ENCODE data around the gene SHISA3. TPM values are rescaled to one million over a fixed set of nuclear protein-coding genes. Genes with fewer than 3 reads are reported as not detected.

The SHISA3 gene
- total and polyA plus RNA-seq, 2 donors (not counting 1 experiment from before 2014, with no cell fraction given) = 0.23 to 0.33 TPM

GRCh38 chr4:42390622-42391354, 6.5 kb upstream of the SHISA3 start:
- H3K9ac ChIP-seq (ENCODE audit: insufficient read depth, low read length) = no peak overlapping the region
- no peaks in the 10 kb centered on the region for H3K9me3 ChIP-seq (ENCODE audit: control insufficient read depth, insufficient read depth, low read depth, low read length)
- no peak overlapping the region for H3K4me2 ChIP-seq (ENCODE audit: extremely low read depth, insufficient read depth, low read length)
- H3K4me3 ChIP-seq (replicated peaks in 1 of 4; ENCODE audit: control extremely low read depth in 1 of 4, insufficient read depth in 1 of 4, low read depth in 3 of 4, low read length in 4 of 4) = no peak overlapping the region
- no peak for DNase-seq (ENCODE audit: low read depth in 2 of 2)
- no peak overlapping the region for H3K27ac ChIP-seq (ENCODE audit: insufficient read depth, low read length)
- TF ChIP-seq CTCF (conservative IDR thresholded peaks at IDR 0.05 in 1 of 2, IDR thresholded peaks at IDR 0.05 in 1 of 2; ENCODE audit: low read depth in 1 of 2, low read length in 2 of 2) = no peak
- no peak for TF ChIP-seq EZH2 (IDR thresholded peaks at IDR 0.05; ENCODE audit: low read length, missing control alignments)
- H4K20me1 ChIP-seq (ENCODE audit: control insufficient read depth, extremely low read depth, insufficient read depth, low read length) = no peaks in the 10 kb centered on the region
- no peak overlapping the region for H2AFZ ChIP-seq (ENCODE audit: low read length)
- no peaks in the 10 kb centered on the region for H3K79me2 ChIP-seq (ENCODE audit: control insufficient read depth, insufficient read depth, low read length)
- no peaks in the 10 kb centered on the region for H3K36me3 ChIP-seq (ENCODE audit: control insufficient read depth, insufficient read depth, low read length)
- no peaks in the 10 kb centered on the region for H3K4me1 ChIP-seq (ENCODE audit: control insufficient read depth, extremely low read depth, insufficient read depth, low read length)
- H3K27me3 ChIP-seq (ENCODE audit: control insufficient read depth, insufficient read depth, low read length) = no peaks in the 10 kb centered on the region

- peaks cover 3% of the 10 kb centered on the region for H3K27me3 ChIP-seq (ENCODE audit: control insufficient read depth, insufficient read depth, low read length)
- H4K20me1 ChIP-seq (ENCODE audit: control insufficient read depth, extremely low read depth, insufficient read depth, low read length) = no peaks in the 10 kb centered on the region
- H3K36me3 ChIP-seq (ENCODE audit: control insufficient read depth, insufficient read depth, low read length) = no peaks in the 10 kb centered on the region
- no peaks in the 10 kb centered on the region for H3K79me2 ChIP-seq (ENCODE audit: control insufficient read depth, insufficient read depth, low read length)
- no peak overlapping the region for H3K4me3 ChIP-seq (replicated peaks in 1 of 4; ENCODE audit: control extremely low read depth in 1 of 4, insufficient read depth in 1 of 4, low read depth in 3 of 4, low read length in 4 of 4)
- H3K4me1 ChIP-seq (ENCODE audit: control insufficient read depth, extremely low read depth, insufficient read depth, low read length) = no peaks in the 10 kb centered on the region
- TF ChIP-seq CTCF (conservative IDR thresholded peaks at IDR 0.05 in 1 of 2, IDR thresholded peaks at IDR 0.05 in 1 of 2; ENCODE audit: low read depth in 1 of 2, low read length in 2 of 2) (no peak), EZH2 (IDR thresholded peaks at IDR 0.05; ENCODE audit: low read length, missing control alignments) (no peak)
- no peak overlapping the region for H2AFZ ChIP-seq (ENCODE audit: low read length)
- DNase-seq (ENCODE audit: low read depth in 2 of 2) = no peak
- H3K9ac ChIP-seq (ENCODE audit: insufficient read depth, low read length) = no peak overlapping the region
- no peak overlapping the region for H3K4me2 ChIP-seq (ENCODE audit: extremely low read depth, insufficient read depth, low read length)
- no peak overlapping the region for H3K27ac ChIP-seq (ENCODE audit: insufficient read depth, low read length)
- no peaks in the 10 kb centered on the region for H3K9me3 ChIP-seq (ENCODE audit: control insufficient read depth, insufficient read depth, low read depth, low read length)
Measured at GRCh38 chr4:42391355-42391664, 6.0 kb upstream of the SHISA3 start.

- Histone ChIP-seq H3K4me1 (ENCODE audit: control insufficient read depth, extremely low read depth, insufficient read depth, low read length) (no peaks in the 10 kb centered on the region), H2AFZ (ENCODE audit: low read length) (no peak overlapping the region), H3K79me2 (ENCODE audit: control insufficient read depth, insufficient read depth, low read length) (no peaks in the 10 kb centered on the region), H3K27ac (ENCODE audit: insufficient read depth, low read length) (no peak overlapping the region), H3K36me3 (ENCODE audit: control insufficient read depth, insufficient read depth, low read length) (no peaks in the 10 kb centered on the region), H3K9ac (ENCODE audit: insufficient read depth, low read length) (no peak overlapping the region), H4K20me1 (ENCODE audit: control insufficient read depth, extremely low read depth, insufficient read depth, low read length) (no peaks in the 10 kb centered on the region), H3K9me3 (ENCODE audit: control insufficient read depth, insufficient read depth, low read depth, low read length) (no peaks in the 10 kb centered on the region), H3K27me3 (ENCODE audit: control insufficient read depth, insufficient read depth, low read length) (peaks cover 9% of the 10 kb centered on the region), H3K4me3 (replicated peaks in 1 of 4; ENCODE audit: control extremely low read depth in 1 of 4, insufficient read depth in 1 of 4, low read depth in 3 of 4, low read length in 4 of 4) (no peak overlapping the region), H3K4me2 (ENCODE audit: extremely low read depth, insufficient read depth, low read length) (no peak overlapping the region)
- no peak for DNase-seq (ENCODE audit: low read depth in 2 of 2)
- no peak for TF ChIP-seq CTCF (conservative IDR thresholded peaks at IDR 0.05 in 1 of 2, IDR thresholded peaks at IDR 0.05 in 1 of 2; ENCODE audit: low read depth in 1 of 2, low read length in 2 of 2)
- TF ChIP-seq EZH2 (IDR thresholded peaks at IDR 0.05; ENCODE audit: low read length, missing control alignments) = no peak
Measured at GRCh38 chr4:42391981-42392380, 5.3 kb upstream of the SHISA3 start.
